Nephron (organoid): ENCODE measurements around the gene PSMD6.

Experiments used
- H3K27ac Mint-ChIP-seq, 3 experiments: 2 replicates each; pipeline ENCODE4 v1.8.0; 2020; ENCODE audit warnings: mixed read lengths in 3 of 3, mild to moderate bottlenecking in 2 of 3, moderate library complexity in 1 of 3
- H3K27me3 Mint-ChIP-seq: 2 replicates; pipeline ENCODE4 v1.8.0; 2021; ENCODE audit warnings: low read depth, mild to moderate bottlenecking, moderate library complexity, mixed read lengths
- H3K36me3 Mint-ChIP-seq: 2 replicates; pipeline ENCODE4 v1.8.0; 2020; ENCODE audit warnings: low read depth, mixed read lengths
- H3K4me1 Mint-ChIP-seq: 2 replicates; pipeline ENCODE4 v1.8.0; 2020; ENCODE audit warnings: mixed read lengths
- H3K4me3 Mint-ChIP-seq, 3 experiments: 2 replicates each; pipeline ENCODE4 v1.8.0; 2020; ENCODE audit warnings: mild to moderate bottlenecking in 3 of 3, mixed read lengths in 3 of 3, moderate library complexity in 2 of 3
- H3K9me3 Mint-ChIP-seq: 2 replicates; pipeline ENCODE4 v1.8.0; 2020; ENCODE audit warnings: mixed read lengths
- CTCF ChIP-seq, 3 experiments: fragments of 200-600 bp; sonication (generic); IDR thresholded peaks; one replicate each; pipeline ENCODE4 v1.5.0; 2021; ENCODE audit warnings: antibody characterized with exemption in 3 of 3; ENCODE audit not compliant: unreplicated experiment in 3 of 3

The PSMD6 gene

DNA sequence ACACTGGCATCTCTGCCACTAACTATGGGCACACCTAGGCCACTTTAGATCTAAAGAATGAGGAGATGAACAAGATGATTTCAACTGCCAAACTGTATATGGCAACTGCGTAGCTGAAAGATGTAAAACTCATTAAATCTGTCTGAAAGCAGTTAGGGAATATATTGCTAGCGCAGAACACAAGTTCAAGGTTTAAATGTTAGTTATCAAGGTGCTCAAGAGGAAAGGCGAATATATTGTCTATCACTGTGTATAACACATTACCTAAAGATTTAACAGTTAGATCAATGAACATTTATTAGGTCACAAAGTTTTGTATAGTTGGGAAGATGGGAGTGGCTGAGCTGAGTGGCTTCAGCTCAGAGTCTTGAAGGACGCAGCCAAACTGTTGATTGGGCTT lies 33.9 kb upstream of the PSMD6 start:
- Mint-ChIP-seq H3K4me1 (peaks cover 32% of the 10 kb centered on the region), H3K27ac (no peak overlapping the region), H3K27me3 (no peaks in the 10 kb centered on the region), H3K4me3 (no peak overlapping the region), H3K36me3 (no peaks in the 10 kb centered on the region), H3K9me3 (no peaks in the 10 kb centered on the region)
- TF ChIP-seq CTCF (IDR thresholded peaks at IDR 0.05; ENCODE audit: unreplicated experiment in 3 of 3): no peak

- no peak overlapping the region for H3K27ac Mint-ChIP-seq
- no peak for TF ChIP-seq CTCF (IDR thresholded peaks at IDR 0.05; ENCODE audit: unreplicated experiment in 3 of 3)
- H3K4me3 Mint-ChIP-seq: no peak overlapping the region
- peaks cover 32% of the 10 kb centered on the region for H3K4me1 Mint-ChIP-seq
- H3K9me3 Mint-ChIP-seq: no peaks in the 10 kb centered on the region
- H3K27me3 Mint-ChIP-seq: no peaks in the 10 kb centered on the region
- no peaks in the 10 kb centered on the region for H3K36me3 Mint-ChIP-seq
These were observed 33.4 kb upstream of the PSMD6 start for GRCh38 chr3:64056606-64057180.

DNA sequence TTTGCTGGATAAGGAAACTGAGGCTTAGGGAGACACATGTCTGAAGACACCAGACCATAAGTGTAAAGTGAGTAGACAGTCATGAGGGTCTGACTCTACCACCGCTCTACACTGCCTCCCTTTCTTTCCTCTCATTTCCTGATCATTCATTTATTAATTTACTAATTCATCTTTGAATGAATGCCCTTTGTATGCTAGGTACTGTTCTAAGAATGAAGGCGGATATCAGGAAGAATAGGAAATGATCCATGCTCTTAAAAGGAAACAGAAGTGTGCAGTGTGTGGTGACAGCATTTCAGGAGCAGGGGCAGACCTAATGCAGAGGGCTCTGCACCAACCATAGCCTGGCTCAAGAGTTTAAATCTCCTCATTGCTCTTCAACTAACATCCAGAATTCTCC lies 31.8 kb upstream of the PSMD6 start:
- Mint-ChIP-seq H3K36me3 (no peaks in the 10 kb centered on the region), H3K9me3 (no peaks in the 10 kb centered on the region), H3K27me3 (no peaks in the 10 kb centered on the region), H3K27ac (no peak overlapping the region), H3K4me1 (peaks cover 38% of the 10 kb centered on the region), H3K4me3 (no peak overlapping the region)
- no peak for TF ChIP-seq CTCF (IDR thresholded peaks at IDR 0.05; ENCODE audit: unreplicated experiment in 3 of 3)

GRCh38 chr3:64054488-64054887 lies 31.2 kb upstream of the PSMD6 start:
- Mint-ChIP-seq H3K4me3 (no peak overlapping the region), H3K4me1 (peaks cover 32% of the 10 kb centered on the region), H3K27me3 (peaks cover under 1% of the 10 kb centered on the region), H3K9me3 (no peaks in the 10 kb centered on the region), H3K36me3 (no peaks in the 10 kb centered on the region), H3K27ac (no peak overlapping the region)
- TF ChIP-seq CTCF (IDR thresholded peaks at IDR 0.05; ENCODE audit: unreplicated experiment in 3 of 3): no peak

DNA sequence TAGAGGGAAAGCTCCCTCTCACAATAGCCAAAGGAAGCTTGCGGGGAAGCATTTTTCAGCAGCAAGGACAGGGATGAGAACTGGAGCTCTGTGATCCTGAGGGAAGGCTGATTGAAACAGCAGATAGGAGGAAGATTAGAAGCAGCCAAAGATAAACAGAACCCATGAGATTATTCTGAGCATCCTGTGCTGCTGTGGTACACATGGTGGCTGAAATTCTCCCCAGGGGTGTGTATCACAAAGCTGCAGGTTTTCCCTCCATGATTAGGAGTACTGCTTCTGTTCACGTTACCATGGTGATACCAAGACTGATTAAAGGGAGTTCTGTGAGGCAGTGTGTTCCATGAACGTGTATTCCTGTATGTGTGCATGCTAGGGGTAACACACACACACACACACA lies 30.3 kb upstream of the PSMD6 start:
- Mint-ChIP-seq H3K4me1 (peaks cover 27% of the 10 kb centered on the region), H3K27ac (peak overlapping the region in 1 of 3 experiments; percentile 14), H3K27me3 (peaks cover 4% of the 10 kb centered on the region), H3K9me3 (no peaks in the 10 kb centered on the region), H3K4me3 (no peak overlapping the region), H3K36me3 (no peaks in the 10 kb centered on the region)
- no peak for TF ChIP-seq CTCF (IDR thresholded peaks at IDR 0.05; ENCODE audit: unreplicated experiment in 3 of 3)

- H3K27me3 Mint-ChIP-seq: peaks cover 4% of the 10 kb centered on the region
- no peak for TF ChIP-seq CTCF (IDR thresholded peaks at IDR 0.05; ENCODE audit: unreplicated experiment in 3 of 3)
- H3K36me3 Mint-ChIP-seq: no peaks in the 10 kb centered on the region
- no peaks in the 10 kb centered on the region for H3K9me3 Mint-ChIP-seq
- H3K4me1 Mint-ChIP-seq: peaks cover 22% of the 10 kb centered on the region
- no peak overlapping the region for H3K4me3 Mint-ChIP-seq
- H3K27ac Mint-ChIP-seq: no peak overlapping the region
These were observed 29.8 kb upstream of the PSMD6 start for GRCh38 chr3:64053117-64053516.
